SW 1271 (cell line): ENCODE results near the gene FKBP10.
"Not testable (repeated sequence)": the region's sequence is repeated elsewhere in the genome, so short reads cannot be mapped to it uniquely, and the experiment has no call there.

ENCODE experiments used
- DNase-seq, 2 experiments: peaks; one replicate each; lab custom pipeline; 2025; lab: John Stamatoyannopoulos, UW

FKBP10 gene

DNA sequence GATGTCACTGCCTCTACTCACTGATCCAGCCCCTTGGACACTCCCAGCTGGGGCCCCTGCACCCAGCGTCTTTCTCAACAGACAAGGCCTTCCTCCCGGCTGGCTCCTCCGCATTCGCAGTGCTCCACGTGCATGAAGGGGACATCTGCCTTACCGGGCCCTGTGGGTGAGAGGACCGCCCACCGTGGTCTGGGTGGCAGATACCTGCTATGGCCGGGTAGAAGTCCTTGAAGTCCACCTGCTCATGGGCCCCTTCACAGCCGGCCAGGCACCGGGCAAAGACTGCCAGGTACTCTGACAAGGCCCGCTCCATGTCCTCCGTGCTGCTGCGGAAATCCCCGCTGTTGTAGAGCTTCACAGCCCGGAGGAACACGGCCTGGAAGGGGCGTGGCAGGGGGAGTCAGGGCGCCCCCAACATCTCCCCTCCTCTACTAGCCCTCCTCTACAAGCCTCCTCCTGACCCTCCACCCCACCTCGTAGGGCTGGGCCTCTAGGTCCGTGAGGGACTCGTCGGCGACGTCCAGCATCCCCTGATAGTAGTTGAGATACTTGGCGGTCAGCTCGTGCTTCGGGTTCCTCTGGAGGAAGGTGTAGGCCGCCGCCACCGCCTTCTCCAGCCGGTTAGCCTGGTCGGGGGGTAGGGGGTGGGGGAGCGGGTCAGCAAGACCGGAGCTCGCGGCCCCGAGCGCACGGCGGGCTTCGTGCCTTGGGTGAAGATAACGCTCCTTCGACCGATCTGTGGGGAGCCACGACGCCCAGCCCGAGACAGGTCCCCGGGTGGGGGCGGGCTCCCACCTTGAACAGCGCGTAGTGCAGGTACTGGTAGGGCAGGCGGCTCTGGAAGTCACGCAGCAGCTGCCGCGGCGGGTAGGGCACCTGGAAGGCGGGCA, 1.9 kb upstream of the FKBP10 start:
- peak in 1 of 2 experiments; percentile 43 for DNase-seq

GRCh38 chr17:41811549-41812380, 1.0 kb upstream of the FKBP10 start, which contains the start of gene P3H4:
TSS of gene P3H4 (minus strand) at chr17:41811949. CDS start at chr17:41811915, 34 bp downstream.
- peak; percentile 37 to 74 for DNase-seq

GRCh38 chr17:41813152-41813680, 412 bp downstream of the FKBP10 start:
- DNase-seq, result no peak

GRCh38 chr17:41813699-41814124, 908 bp downstream of the FKBP10 start:
- no peak for DNase-seq

GRCh38 chr17:41814195-41814594, 1.4 kb downstream of the FKBP10 start:
- DNase-seq, result no peak

GRCh38 chr17:41816637-41817320, 4.0 kb downstream of the FKBP10 start:
- DNase-seq, result no peak

- no peak for DNase-seq
Measured at GRCh38 chr17:41818024-41818423, 5.2 kb downstream of the FKBP10 start.

DNA sequence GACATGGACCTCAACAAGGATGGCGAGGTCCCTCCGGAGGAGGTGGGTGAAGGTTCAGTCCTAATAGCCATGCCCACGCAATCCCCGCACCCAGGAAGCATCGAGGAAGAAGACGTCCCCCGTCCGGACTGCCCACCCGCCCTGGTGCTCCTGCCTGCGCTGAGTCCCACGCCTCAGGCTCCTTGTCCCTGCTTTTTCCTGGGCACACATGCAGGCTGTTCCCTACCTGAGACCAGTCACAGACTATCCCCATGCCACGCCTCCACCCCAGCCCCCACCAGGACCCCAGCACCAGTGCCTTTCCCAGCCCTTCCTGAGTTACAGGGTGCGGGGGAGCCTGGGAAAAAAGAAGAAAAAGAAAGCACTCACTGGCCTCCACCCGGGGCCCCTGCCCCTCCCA, 9.0 kb downstream of the FKBP10 start:
- DNase-seq, result no peak

- no peak for DNase-seq
Measured at GRCh38 chr17:41822216-41823140, 9.7 kb downstream of the FKBP10 start.

DNA sequence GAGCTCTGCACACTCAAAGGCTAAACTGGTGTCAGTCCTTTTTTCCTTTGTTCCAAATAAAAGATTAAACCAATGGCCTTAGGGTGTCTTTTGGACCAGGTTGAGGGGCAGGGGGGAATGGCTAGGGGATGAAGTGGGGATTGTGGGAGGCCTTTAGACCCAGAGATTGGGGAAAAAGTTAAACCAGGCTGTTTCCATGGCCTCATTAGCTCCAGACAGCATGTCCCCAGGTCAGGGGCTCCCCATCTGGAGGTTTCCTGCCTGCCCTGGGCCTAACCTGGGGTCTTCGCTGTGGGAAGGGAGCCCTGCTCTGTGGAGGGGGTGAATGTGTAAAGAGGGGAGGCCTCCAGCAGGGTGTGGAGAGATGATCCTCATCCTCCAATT, 10.3 kb downstream of the FKBP10 start:
- no peak for DNase-seq

DNA sequence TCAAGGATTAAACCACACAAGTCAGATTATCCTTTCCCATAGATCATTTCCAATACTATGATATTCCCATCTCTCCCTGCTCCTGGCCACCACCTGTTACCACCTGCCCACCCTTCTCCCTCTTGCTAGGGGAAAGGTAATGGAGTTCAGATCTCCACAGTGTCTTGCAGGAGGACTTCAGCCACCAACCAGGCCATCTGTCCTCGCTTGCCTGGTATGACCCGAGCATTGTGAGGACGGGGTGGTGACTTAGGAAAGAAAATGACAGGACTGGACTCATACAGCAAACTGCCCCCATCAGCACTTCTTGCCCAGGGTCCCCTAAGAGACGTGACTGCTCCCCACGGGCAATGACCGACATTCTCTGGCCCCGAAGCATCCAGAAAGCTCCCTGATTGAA, 10.8 kb downstream of the FKBP10 start:
- DNase-seq, result no peak

- DNase-seq, result no peak
Measured at GRCh38 chr17:41824086-41824485, 11.3 kb downstream of the FKBP10 start.

DNA sequence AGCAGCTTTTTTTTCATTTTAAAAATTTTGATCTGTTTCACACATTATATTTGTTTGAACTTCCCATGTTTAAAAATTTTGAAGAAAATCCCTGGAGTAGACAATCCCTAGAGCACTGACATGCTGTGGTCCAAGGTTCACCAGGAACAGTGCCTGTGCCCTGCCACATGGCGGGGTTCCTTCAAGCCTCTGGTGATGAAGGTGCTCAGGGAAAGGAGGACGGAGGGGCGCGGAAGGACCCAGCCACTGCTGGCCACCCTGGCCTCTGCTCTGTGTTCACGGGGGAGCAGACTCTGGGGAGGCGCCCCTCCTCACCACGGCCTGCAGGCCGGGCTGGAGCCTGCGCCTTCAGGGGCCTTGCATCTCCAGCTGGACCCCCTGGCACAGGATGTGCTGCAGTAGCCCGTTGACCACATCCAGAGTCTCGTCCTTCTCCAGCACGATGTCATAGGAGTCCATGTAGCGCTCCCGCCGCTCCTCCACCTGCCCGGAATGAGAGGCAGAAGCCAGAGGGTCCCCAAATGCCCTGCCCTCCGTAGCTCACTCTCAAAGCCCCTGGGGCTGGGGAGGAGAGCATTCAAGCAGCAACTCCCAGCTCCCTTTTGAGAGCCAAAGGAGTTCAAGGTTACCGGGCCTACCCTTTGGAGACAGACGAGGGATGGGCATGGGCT, 12.5 kb downstream of the FKBP10 start:
- DNase-seq, result no peak

GRCh38 chr17:41829961-41830360, 17.2 kb downstream of the FKBP10 start:
- DNase-seq, result not testable (repeated sequence)

DNA sequence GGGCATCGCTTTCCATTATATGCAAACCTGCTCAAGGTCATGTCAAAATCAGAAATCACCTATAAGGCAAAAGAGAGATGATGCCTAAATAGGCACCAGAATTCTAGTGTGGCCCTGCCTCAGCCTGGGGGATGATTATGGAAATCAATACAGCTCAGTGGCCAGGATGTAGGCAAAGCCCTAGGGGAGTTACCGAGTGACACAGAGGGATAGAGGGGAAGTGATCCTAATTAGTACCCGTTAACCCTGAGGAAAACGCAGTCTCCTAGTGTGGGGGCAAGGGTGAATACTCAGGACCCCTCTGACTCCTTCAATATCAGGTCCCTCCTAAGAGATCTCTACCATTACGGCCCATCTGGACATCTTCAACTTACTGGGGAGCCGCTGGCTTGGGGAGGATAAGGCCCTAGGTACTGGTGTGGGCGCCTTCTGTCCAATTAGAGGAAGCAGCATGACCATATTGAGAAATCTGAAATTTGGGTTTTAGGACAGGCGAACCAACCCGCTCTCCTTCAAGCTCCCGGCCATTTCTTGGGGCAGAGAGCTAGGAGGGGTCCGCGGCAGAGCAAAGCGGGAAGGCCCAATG, 22.5 kb downstream of the FKBP10 start:
- DNase-seq, result no peak

DNA sequence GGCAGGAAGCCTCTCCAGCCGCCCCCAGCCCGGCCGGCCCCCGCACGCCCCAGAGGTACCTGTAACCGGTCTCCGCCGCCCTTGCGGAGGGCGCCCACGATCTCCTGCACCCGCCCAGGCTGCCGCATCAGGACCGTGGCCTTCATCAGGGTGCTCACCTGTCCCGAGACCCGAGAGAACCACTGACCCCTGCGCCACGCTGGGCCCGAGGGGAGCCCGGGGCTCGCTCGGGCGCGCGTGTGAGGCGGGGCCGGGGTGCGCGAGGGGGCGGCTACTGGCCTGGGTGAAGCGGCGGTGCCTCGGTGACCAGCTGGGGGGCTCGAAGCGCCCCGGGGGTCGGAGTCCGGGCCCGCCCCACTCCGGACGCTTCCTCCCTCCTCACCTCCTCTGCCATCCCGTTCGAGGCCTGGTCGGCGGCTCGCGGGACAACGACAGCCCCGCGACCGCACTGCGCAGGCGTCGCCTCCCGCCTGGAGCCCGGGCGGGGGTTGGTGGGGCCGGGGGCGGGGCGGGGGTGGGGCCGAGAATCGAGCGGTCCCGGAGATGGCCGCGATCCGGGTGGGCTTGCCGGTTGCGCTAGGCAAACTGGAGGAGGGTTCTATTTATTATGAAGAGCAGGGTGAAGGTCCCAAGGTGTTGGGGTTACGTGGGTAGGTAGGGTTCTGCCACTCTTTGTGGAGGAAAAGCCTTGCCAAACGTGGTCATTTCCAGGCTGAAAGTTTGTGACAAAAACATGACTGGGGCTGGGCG, 23.2 kb downstream of the FKBP10 start, which contains the start of gene NT5C3B:
Gene NT5C3B, minus strand, starts transcription at position 433 of the 750 bp plus-strand sequence. Its CDS starts 39 bp downstream, at position 394.
- peak; percentile 31 to 36 for DNase-seq

DNA sequence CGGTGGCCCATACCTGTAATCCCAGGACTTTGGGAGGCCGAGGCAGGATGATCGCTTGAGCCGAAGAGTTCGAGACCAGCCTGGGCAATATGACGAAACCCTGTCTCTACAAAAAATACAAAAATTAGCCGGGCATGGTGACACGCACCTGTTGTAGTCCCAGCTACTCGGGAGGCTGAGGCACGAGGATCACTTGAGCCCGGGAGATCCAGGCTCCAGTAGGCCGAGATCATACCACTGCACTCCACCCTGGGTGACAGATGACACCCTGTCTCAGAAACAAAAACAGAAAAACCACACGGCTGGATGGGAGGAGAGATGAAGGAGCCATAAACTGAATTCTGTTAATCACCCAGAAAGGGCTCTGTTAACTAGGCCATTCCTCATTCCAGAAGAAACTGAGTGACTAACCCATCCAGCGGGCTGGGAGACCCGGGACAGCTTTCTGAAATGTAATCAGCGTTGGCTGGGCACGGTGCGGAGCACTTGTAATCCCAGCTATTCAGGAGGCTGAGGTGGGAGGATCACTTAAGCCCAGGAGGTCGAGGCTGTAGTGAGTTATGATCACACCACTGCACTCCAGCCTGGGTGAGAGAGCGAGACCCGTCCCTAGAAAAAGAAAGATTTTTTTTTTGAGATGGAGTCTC, 23.9 kb downstream of the FKBP10 start:
- DNase-seq, result no peak

DNA sequence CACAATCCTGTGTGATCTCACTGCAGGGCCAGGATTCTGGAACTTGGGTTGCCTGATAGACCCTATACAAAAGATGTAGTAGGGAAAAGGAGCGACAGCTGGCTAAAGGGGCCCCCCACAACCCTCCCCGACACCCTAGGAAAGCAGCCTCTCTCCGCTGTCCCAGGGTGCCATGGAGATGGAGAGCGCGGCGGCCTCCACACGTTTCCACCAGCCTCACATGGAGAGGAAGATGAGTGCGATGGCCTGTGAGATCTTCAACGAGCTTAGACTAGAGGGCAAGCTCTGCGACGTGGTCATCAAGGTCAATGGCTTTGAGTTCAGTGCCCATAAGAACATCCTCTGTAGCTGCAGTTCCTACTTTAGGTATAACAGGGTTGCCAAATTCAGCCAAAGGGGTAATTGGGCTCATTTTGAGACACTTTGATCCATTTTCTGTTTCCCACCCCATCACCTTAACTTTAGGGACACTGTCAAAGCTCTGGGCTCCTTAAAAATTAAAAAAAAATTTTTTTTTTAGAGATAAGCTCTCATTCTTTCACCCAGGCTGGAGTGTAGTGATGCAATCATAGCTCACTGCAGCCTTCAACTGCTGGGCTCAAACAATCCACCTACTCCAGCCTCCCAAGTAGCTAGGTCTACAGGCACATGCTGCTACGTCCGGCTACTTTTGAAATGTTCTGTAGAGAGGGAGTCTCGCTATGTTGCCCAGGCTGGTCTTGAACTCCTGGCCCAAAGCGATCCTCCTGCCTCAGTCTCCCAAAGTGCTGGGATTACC, 25.1 kb downstream of the FKBP10 start, which contains the start of gene KLHL10:
Gene KLHL10, plus strand, starts transcription at position 65 of the 778 bp plus-strand sequence. Its CDS starts 108 bp downstream, at position 173.
- DNase-seq, result no peak
